Esophagus muscularis mucosa (tissue), 4 donors: ENCODE measurements around the gene CAPG. TPM values are rescaled to one million over a fixed set of nuclear protein-coding genes. Genes with fewer than 3 reads are reported as not detected.
"Not testable (repeated sequence)": the region's sequence is repeated elsewhere in the genome, so short reads cannot be mapped to it uniquely, and the experiment has no call there.

Experiments used
- DNase-seq: peaks from one replicate; pipeline ENCODE4 v3.0.0-alpha.2; 2017; ENCODE audit errors: extremely low spot score
- H3K27ac ChIP-seq, 4 donors: fragments of 200-600 bp; sonication (generic); replicated peaks in 1 of 4; 1 replicate in 3 of 4; 2 replicates in 1 of 4; pipeline ENCODE4 v1.5.1; 2016 to 2019; ENCODE audit warnings: mild to moderate bottlenecking in 1 of 4
- H3K27me3 ChIP-seq, 4 donors: fragments of 200-600 bp; sonication (generic); one replicate each; pipeline versions ENCODE4 v1.5.1 to v1.6.0; 2016 to 2019
- H3K36me3 ChIP-seq, 4 donors: fragments of 200-600 bp; sonication (generic); one replicate each; pipeline ENCODE4 v1.5.1; 2016 to 2019
- H3K4me1 ChIP-seq, 4 donors: fragments of 200-600 bp; sonication (generic); one replicate each; pipeline ENCODE4 v1.5.1; 2016 to 2019
- H3K4me3 ChIP-seq, 4 donors: fragments of 200-600 bp; sonication (generic); 1 replicate in 2 of 4; 2 replicates in 2 of 4; pipeline ENCODE4 v1.5.1; 2016 to 2019; ENCODE audit warnings: mild to moderate bottlenecking in 4 of 4, moderate library complexity in 1 of 4
- H3K9me3 ChIP-seq, 4 donors: fragments of 200-600 bp; sonication (generic); 1 replicate in 3 of 4; 2 replicates in 1 of 4; pipeline ENCODE4 v1.5.1; 2016 to 2019
- CTCF ChIP-seq, 3 experiments: fragments of 200-600 bp in 2 of 3; fragments of 450-650 bp in 1 of 3; sonication (generic) in 2 of 3; IDR thresholded peaks; one replicate each; pipeline ENCODE4 v1.5.1; 2017 to 2019; ENCODE audit warnings: antibody characterized with exemption in 3 of 3, mild to moderate bottlenecking in 2 of 3, moderate library complexity in 1 of 3
- EP300 ChIP-seq: sonication (generic); formaldehyde crosslinking; IDR thresholded peaks from one replicate; pipeline ENCODE4 v1.6.1; 2017; ENCODE audit warnings: antibody characterized with exemption
- POLR2A ChIP-seq: fragments of 450-650 bp; IDR thresholded peaks from one replicate; pipeline ENCODE4 v1.6.1; 2017; ENCODE audit warnings: antibody characterized with exemption, moderate library complexity, mild to moderate bottlenecking, low read depth
- POLR2AphosphoS5 ChIP-seq, 2 donors: sonication (generic); formaldehyde crosslinking; IDR thresholded peaks; one replicate each; pipeline ENCODE4 v1.6.1; 2017; ENCODE audit warnings: antibody characterized with exemption in 2 of 2
- WGBS: methylation state at CpG from one replicate; pipeline ENCODE4 v1.1.5; 2018; 5-methylcytosine and 5-hydroxymethylcytosine counted together
- intact Hi-C: fragments of 100-400 bp; cut with DNase I; formaldehyde crosslinking; loops from one replicate; pipeline ENCODE4 v1.15.1; 2023
- total RNA-seq, 4 donors: library from RNA; depleted of rRNA; stranded (reverse); fragments of >200 nt; gene quantifications; one replicate each; pipeline versions ENCODE4 v1.1.0 to v1.2.1, GENCODE V29; 2016

The CAPG gene
- total RNA-seq, 4 donors from 2014 or later, result 22.8 to 73.6 (median 30.8) TPM

GRCh38 chr2:85415980-85416650, 5.9 kb upstream of the CAPG start:
- no peak for TF ChIP-seq CTCF (IDR thresholded peaks at IDR 0.05)
- TF ChIP-seq POLR2AphosphoS5 (IDR thresholded peaks at IDR 0.05), result no peak
- TF ChIP-seq POLR2A, result no peak
- TF ChIP-seq EP300, result no peak
- Histone ChIP-seq H3K4me3 (no peak overlapping the region), H3K4me1 (peaks cover 28 to 52% (median 43%) of the 10 kb centered on the region in 4 donors), H3K36me3 (no peaks in the 10 kb centered on the region), H3K27me3 (peaks cover 0 to 3% (median 0%) of the 10 kb centered on the region in 4 donors), H3K9me3 (no peaks in the 10 kb centered on the region), H3K27ac (no peak overlapping the region)
- no peak for DNase-seq
- WGBS, result 76% methylated on average over 12 of the region's 12 CpGs
- intact Hi-C loops, result no loop called here

GRCh38 chr2:85414761-85415553, 4.8 kb upstream of the CAPG start:
- Histone ChIP-seq H3K9me3 (no peaks in the 10 kb centered on the region), H3K4me3 (no peak overlapping the region), H3K36me3 (no peaks in the 10 kb centered on the region), H3K27ac (no peak overlapping the region), H3K27me3 (peaks cover 0 to 3% (median 0%) of the 10 kb centered on the region in 4 donors), H3K4me1 (peaks cover 17 to 51% (median 40%) of the 10 kb centered on the region in 4 donors)
- no peak for DNase-seq
- WGBS, result 91% methylated on average over 7 of the region's 7 CpGs
- intact Hi-C loops, result no loop called here
- TF ChIP-seq EP300, result no peak
- TF ChIP-seq POLR2A, result no peak
- TF ChIP-seq POLR2AphosphoS5 (IDR thresholded peaks at IDR 0.05), result no peak
- TF ChIP-seq CTCF (IDR thresholded peaks at IDR 0.05), result no peak

- peaks cover 15 to 48% (median 39%) of the 10 kb centered on the region in 4 donors for H3K4me1 ChIP-seq
- peak overlapping the region; percentile 62 to 74 (median 65) for H3K4me3 ChIP-seq
- DNase-seq, H3K36me3 ChIP-seq, H3K9me3 ChIP-seq, intact Hi-C loops, H3K27me3 ChIP-seq: not testable (repeated sequence)
- 74% methylated on average over 5 of the region's 5 CpGs for whole genome bisulfite sequencing
- peak overlapping the region in 2 of 4 donors; percentile 57 to 73 for H3K27ac ChIP-seq
These were observed 4.2 kb upstream of the CAPG start for GRCh38 chr2:85414421-85414759.

GRCh38 chr2:85413592-85414420, 3.6 kb upstream of the CAPG start:
- TF ChIP-seq POLR2A, result no peak
- peak; percentile 51 to 71 for TF ChIP-seq POLR2AphosphoS5 (IDR thresholded peaks at IDR 0.05)
- TF ChIP-seq EP300, result no peak
- TF ChIP-seq CTCF (IDR thresholded peaks at IDR 0.05), result peak in 1 of 3 experiments; percentile 14
- Histone ChIP-seq H3K27me3 (peaks cover 0 to 3% (median 0%) of the 10 kb centered on the region in 4 donors), H3K4me1 (peaks cover 9 to 43% (median 36%) of the 10 kb centered on the region in 4 donors), H3K9me3 (no peaks in the 10 kb centered on the region), H3K27ac (peak overlapping the region; percentile 57 to 73 (median 64)), H3K4me3 (peak overlapping the region; percentile 62 to 74 (median 65)), H3K36me3 (no peaks in the 10 kb centered on the region)
- 9% methylated on average over 22 of the region's 44 CpGs for WGBS
- no peak for DNase-seq
- intact Hi-C loops, result no loop called here

- H3K27me3 ChIP-seq, result peaks cover 0 to 3% (median 0%) of the 10 kb centered on the region in 4 donors
- 93% methylated on average over 5 of the region's 5 CpGs for WGBS
- no peaks in the 10 kb centered on the region for H3K9me3 ChIP-seq
- no peak for DNase-seq
- peaks cover 5 to 44% (median 35%) of the 10 kb centered on the region in 4 donors for H3K4me1 ChIP-seq
- H3K27ac ChIP-seq, result no peak overlapping the region
- intact Hi-C loops, result no loop called here
- TF ChIP-seq POLR2AphosphoS5 (IDR thresholded peaks at IDR 0.05), result no peak
- no peak for TF ChIP-seq EP300
- TF ChIP-seq POLR2A, result no peak
- no peak for TF ChIP-seq CTCF (IDR thresholded peaks at IDR 0.05)
- no peaks in the 10 kb centered on the region for H3K36me3 ChIP-seq
- H3K4me3 ChIP-seq, result no peak overlapping the region
These were observed 1.2 kb upstream of the CAPG start for GRCh38 chr2:85411405-85411748.
